OCI-LY7 (cell line): ENCODE measurements around the gene IMMP2L. TPM values are rescaled to one million over a fixed set of nuclear protein-coding genes. Genes with fewer than 3 reads are reported as not detected.

Source experiments
- BruUV-seq: library from RNA; stranded (reverse); fragments of 400-500 nt; replicated peaks from 2 replicates; lab custom pipeline; 2021; lab: Mats Ljungman, UMichigan
- CTCF ChIA-PET: fragments of 300-600 bp; sonication (Branson Sonifier 250); formaldehyde crosslinking; loops from one replicate; lab custom pipeline; 2022; ENCODE audit warnings: antibody characterized with exemption; ENCODE audit not compliant: unreplicated experiment; lab: Charles Lee
- POLR2A ChIA-PET: fragments of 300-600 bp; sonication (Branson Sonifier 250); formaldehyde crosslinking; loops from one replicate; lab custom pipeline; 2022; ENCODE audit warnings: antibody characterized with exemption; lab: Charles Lee
- DNase-seq: peaks from one replicate; pipeline ENCODE4 v3.0.0-alpha.2; 2015; ENCODE audit warnings: low spot score
- H2AFZ ChIP-seq: fragments of 200-600 bp; sonication (generic), shearing (Covaris generic); 2 replicates; pipeline ENCODE4 v1.6.1; 2014; ENCODE audit warnings: mild to moderate bottlenecking, antibody characterized with exemption, low read length, moderate library complexity
- H3K27ac ChIP-seq: fragments of 200-600 bp; sonication (generic); 2 replicates; pipeline ENCODE4 v1.5.1; 2014; ENCODE audit warnings: mixed run types, low read depth, mild to moderate bottlenecking, moderate library complexity, low read length, inconsistent platforms; ENCODE audit not compliant: poor library complexity, severe bottlenecking
- H3K36me3 ChIP-seq: fragments of 200-600 bp; sonication (generic); 2 replicates; pipeline ENCODE4 v1.6.1; 2014; ENCODE audit warnings: mild to moderate bottlenecking, antibody characterized with exemption, low read length, moderate library complexity, mixed read lengths; ENCODE audit not compliant: insufficient read depth
- H3K4me1 ChIP-seq: fragments of 200-600 bp; sonication (generic); 2 replicates; pipeline ENCODE4 v1.5.1; 2014; ENCODE audit warnings: mild to moderate bottlenecking, low read length; ENCODE audit not compliant: insufficient read depth, poor library complexity, severe bottlenecking
- H3K4me2 ChIP-seq: fragments of 200-600 bp; sonication (generic); 2 replicates; pipeline ENCODE4 v1.6.1; 2014; ENCODE audit warnings: mild to moderate bottlenecking, low read length
- H3K4me3 ChIP-seq: fragments of 200-600 bp; sonication (generic); 2 replicates; pipeline ENCODE4 v1.5.1; 2014; ENCODE audit warnings: mild to moderate bottlenecking, low read depth, low read length; ENCODE audit not compliant: poor library complexity, severe bottlenecking
- H3K79me2 ChIP-seq: fragments of 200-600 bp; sonication (generic); 2 replicates; pipeline ENCODE4 v1.6.1; 2016; ENCODE audit warnings: low read depth, mild to moderate bottlenecking, low read length, moderate library complexity, mixed read lengths; ENCODE audit not compliant: insufficient read depth
- H3K9me2 ChIP-seq: fragments of 200-600 bp; sonication (generic); 2 replicates; pipeline ENCODE4 v1.6.1; 2016; ENCODE audit warnings: mild to moderate bottlenecking, low read length, mixed read lengths; ENCODE audit not compliant: insufficient read depth
- H3K9me3 ChIP-seq: fragments of 200-600 bp; sonication (generic); 2 replicates; pipeline ENCODE4 v1.6.1; 2014; ENCODE audit warnings: mild to moderate bottlenecking, mixed run types, low read length, mixed read lengths
- H4K20me1 ChIP-seq: fragments of 200-600 bp; sonication (generic); 2 replicates; pipeline ENCODE4 v1.6.1; 2014; ENCODE audit warnings: mild to moderate bottlenecking, antibody characterized with exemption, low read length, moderate library complexity, mixed read lengths; ENCODE audit not compliant: insufficient read depth
- EZH2phosphoT487 ChIP-seq: fragments of 200-600 bp; sonication (generic); IDR thresholded peaks from 2 replicates; pipeline ENCODE4 v1.6.1; 2018; ENCODE audit warnings: low read depth, borderline replicate concordance, mild to moderate bottlenecking, mixed run types, antibody characterized with exemption, low read length, moderate library complexity, mixed read lengths
- intact Hi-C: fragments of 100-400 bp; cut with micrococcal nuclease; formaldehyde crosslinking; loops from one replicate; pipeline ENCODE4 v1.10.0; 2022; ENCODE audit not compliant: unreplicated experiment
- total RNA-seq, 2 experiments: library from RNA; depleted of rRNA in 1 of 2; stranded (reverse); fragments of >200 nt in 1 of 2; shearing (Covaris generic) in 1 of 2; gene quantifications; 2 replicates each; pipeline ENCODE4 v1.2.3, GENCODE V29; 2014 to 2022
- TF ChIP-seq, protein P1 (sequence below): fragments of 200-600 bp; sonication (generic); conservative IDR thresholded peaks from 2 replicates; pipeline ENCODE4 v1.5.1; 2014; ENCODE audit warnings: mild to moderate bottlenecking, antibody characterized with exemption, low read length, moderate library complexity, mixed read lengths

The IMMP2L gene
- total RNA-seq, 2 experiments from 2014 or later = 8.0 to 25.4 TPM

DNA sequence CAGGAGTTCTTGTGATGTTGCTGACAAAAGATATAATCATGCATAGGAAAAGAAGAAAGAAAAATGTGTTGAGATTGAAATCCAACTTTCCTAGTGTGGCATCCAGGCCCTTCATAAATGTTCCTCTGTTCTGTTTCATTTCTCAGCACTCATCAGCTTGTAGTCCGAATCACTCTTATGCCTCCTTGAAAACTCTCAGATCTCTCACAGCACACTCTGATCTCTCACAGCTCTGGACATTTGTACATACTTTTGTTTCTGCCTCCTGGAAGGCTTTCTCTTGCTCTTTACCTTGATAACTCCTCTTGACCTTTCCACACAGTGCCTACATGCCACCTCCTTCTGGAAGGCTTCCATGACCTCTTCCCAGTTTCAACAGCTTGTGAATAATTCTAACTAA is 880.4 kb downstream of the IMMP2L start:
- BruUV-seq = no TSS peak
- no peak for DNase-seq
- no peaks in the 10 kb centered on the region for H4K20me1 ChIP-seq
- no peaks in the 10 kb centered on the region for H3K36me3 ChIP-seq
- no peaks in the 10 kb centered on the region for H3K9me2 ChIP-seq
- H3K79me2 ChIP-seq = no peaks in the 10 kb centered on the region
- H3K9me3 ChIP-seq = no peaks in the 10 kb centered on the region
- no peak overlapping the region for H2AFZ ChIP-seq
- ChIA-PET CTCF (no interaction called here), POLR2A (no interaction called here)
- H3K4me3 ChIP-seq = no peak overlapping the region
- no peaks in the 10 kb centered on the region for H3K4me1 ChIP-seq
- no peak overlapping the region for H3K27ac ChIP-seq
- TF ChIP-seq, protein P1, sequence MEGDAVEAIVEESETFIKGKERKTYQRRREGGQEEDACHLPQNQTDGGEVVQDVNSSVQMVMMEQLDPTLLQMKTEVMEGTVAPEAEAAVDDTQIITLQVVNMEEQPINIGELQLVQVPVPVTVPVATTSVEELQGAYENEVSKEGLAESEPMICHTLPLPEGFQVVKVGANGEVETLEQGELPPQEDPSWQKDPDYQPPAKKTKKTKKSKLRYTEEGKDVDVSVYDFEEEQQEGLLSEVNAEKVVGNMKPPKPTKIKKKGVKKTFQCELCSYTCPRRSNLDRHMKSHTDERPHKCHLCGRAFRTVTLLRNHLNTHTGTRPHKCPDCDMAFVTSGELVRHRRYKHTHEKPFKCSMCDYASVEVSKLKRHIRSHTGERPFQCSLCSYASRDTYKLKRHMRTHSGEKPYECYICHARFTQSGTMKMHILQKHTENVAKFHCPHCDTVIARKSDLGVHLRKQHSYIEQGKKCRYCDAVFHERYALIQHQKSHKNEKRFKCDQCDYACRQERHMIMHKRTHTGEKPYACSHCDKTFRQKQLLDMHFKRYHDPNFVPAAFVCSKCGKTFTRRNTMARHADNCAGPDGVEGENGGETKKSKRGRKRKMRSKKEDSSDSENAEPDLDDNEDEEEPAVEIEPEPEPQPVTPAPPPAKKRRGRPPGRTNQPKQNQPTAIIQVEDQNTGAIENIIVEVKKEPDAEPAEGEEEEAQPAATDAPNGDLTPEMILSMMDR = no peak
- TF ChIP-seq EZH2phosphoT487 = no peak
- H3K4me2 ChIP-seq = no peak overlapping the region
- intact Hi-C loops = no loop called here

DNA sequence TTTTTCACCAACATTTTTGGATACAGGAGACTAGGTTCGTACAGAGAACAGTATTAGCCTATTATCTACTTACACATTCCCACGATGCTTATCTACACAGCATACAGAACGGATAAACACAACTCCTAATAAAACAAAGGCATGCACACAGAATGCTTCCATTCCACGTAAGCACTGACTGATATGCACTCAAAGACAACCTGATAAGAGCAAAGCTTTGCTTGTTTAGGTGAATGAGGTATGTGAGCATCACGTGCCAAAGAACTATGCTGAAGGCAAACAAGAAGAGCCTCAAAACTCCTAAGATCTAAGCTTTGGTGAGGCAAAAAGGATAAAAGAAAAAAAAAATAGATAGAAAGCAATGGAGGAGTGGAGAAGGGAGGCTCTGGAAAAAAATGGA is 884.9 kb downstream of the IMMP2L start:
- POLR2A ChIA-PET = interaction anchor here (0.6 kb wide), 1 partner anchor 322 kb away, joined by 3 read pairs; no protein-coding TSS in a partner anchor
- no TSS peak for BruUV-seq
- no peaks in the 10 kb centered on the region for H3K9me2 ChIP-seq
- no peak overlapping the region for H3K4me3 ChIP-seq
- intact Hi-C loops = no loop called here
- no peak for DNase-seq
- H2AFZ ChIP-seq = no peak overlapping the region
- no peaks in the 10 kb centered on the region for H3K4me1 ChIP-seq
- H3K79me2 ChIP-seq = no peaks in the 10 kb centered on the region
- no peaks in the 10 kb centered on the region for H3K36me3 ChIP-seq
- no peaks in the 10 kb centered on the region for H3K9me3 ChIP-seq
- CTCF ChIA-PET = no interaction called here
- no peak for TF ChIP-seq EZH2phosphoT487
- TF ChIP-seq, protein P1 = no peak
- H4K20me1 ChIP-seq = no peaks in the 10 kb centered on the region
- no peak overlapping the region for H3K4me2 ChIP-seq
- H3K27ac ChIP-seq = no peak overlapping the region

DNA sequence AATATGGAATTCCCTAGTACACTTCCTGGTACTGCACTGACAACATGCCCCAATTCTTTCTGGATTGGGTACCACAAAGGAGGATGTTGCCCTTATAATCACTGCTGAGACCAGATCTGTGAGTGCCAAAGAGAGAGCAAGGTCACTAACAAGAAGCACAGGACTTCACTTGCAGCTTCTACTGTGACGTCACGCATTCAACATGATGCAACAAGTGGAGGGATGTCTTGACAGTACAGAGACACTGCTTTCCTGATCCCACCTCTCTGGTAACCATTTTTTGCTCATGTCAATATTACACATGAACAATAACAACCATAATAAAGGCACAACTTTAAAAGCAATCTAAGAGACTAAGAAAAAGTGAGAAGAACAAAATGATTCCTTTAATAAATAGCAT is 885.5 kb downstream of the IMMP2L start:
- no peaks in the 10 kb centered on the region for H3K36me3 ChIP-seq
- no peak overlapping the region for H3K27ac ChIP-seq
- H3K4me2 ChIP-seq = no peak overlapping the region
- no TSS peak for BruUV-seq
- CTCF ChIA-PET = no interaction called here
- H3K4me1 ChIP-seq = no peaks in the 10 kb centered on the region
- H4K20me1 ChIP-seq = no peaks in the 10 kb centered on the region
- TF ChIP-seq, protein P1 = no peak
- POLR2A ChIA-PET = no interaction called here
- H3K9me3 ChIP-seq = no peaks in the 10 kb centered on the region
- H2AFZ ChIP-seq = no peak overlapping the region
- no peak for DNase-seq
- intact Hi-C loops = no loop called here
- H3K9me2 ChIP-seq = no peaks in the 10 kb centered on the region
- H3K4me3 ChIP-seq = no peak overlapping the region
- no peaks in the 10 kb centered on the region for H3K79me2 ChIP-seq
